Breast epithelium (tissue), 3 donors: Measurements from ENCODE around the gene HIGD2B.
"Not testable (repeated sequence)": the region's sequence is repeated elsewhere in the genome, so short reads cannot be mapped to it uniquely, and the experiment has no call there.

ENCODE experiments used
- CTCF ChIP-seq, 3 donors: fragments of 450-650 bp; IDR thresholded peaks; one replicate each; pipeline ENCODE4 v1.5.1; 2016 to 2017; ENCODE audit warnings: antibody characterized with exemption in 3 of 3, mild to moderate bottlenecking in 3 of 3, moderate library complexity in 3 of 3
- POLR2AphosphoS5 ChIP-seq, 3 donors: sonication (generic); formaldehyde crosslinking; IDR thresholded peaks; one replicate each; pipeline ENCODE4 v1.6.1; 2017; ENCODE audit warnings: antibody characterized with exemption in 3 of 3

- TF ChIP-seq CTCF, POLR2AphosphoS5 (IDR thresholded peaks at IDR 0.05): not testable (repeated sequence)
Observed at GRCh38 chr15:72654397-72654796, 31.6 kb downstream of the HIGD2B start, which contains the start of gene GOLGA6B.
